Activated T-cell treated with anti-CD3 and anti-CD28 coated beads, Interleukin-2, amount 50 U/mL, for 24 hours (primary cell): ENCODE results near the gene PQBP1.
"Not testable (repeated sequence)": the region's sequence is repeated elsewhere in the genome, so short reads cannot be mapped to it uniquely, and the experiment has no call there.

Experiments used
- DNase-seq: peaks from one replicate; pipeline ENCODE4 v3.0.0-alpha.2; 2020
- H3K27ac Mint-ChIP-seq: 2 replicates; pipeline ENCODE4 v1.8.0; 2020; ENCODE audit warnings: mild to moderate bottlenecking, mixed read lengths
- H3K27me3 Mint-ChIP-seq: 2 replicates; pipeline ENCODE4 v1.8.0; 2020; ENCODE audit warnings: mixed read lengths
- H3K36me3 Mint-ChIP-seq: 2 replicates; pipeline ENCODE4 v1.8.0; 2020; ENCODE audit warnings: low read depth, mixed read lengths
- H3K4me1 Mint-ChIP-seq: 2 replicates; pipeline ENCODE4 v1.8.0; 2020; ENCODE audit warnings: low read depth, mixed read lengths
- H3K4me3 Mint-ChIP-seq: 2 replicates; pipeline ENCODE4 v1.8.0; 2020; ENCODE audit warnings: mild to moderate bottlenecking, moderate library complexity, mixed read lengths
- H3K9me3 Mint-ChIP-seq: 2 replicates; pipeline ENCODE4 v1.8.0; 2020; ENCODE audit warnings: mixed read lengths

The PQBP1 gene

GRCh38 chrX:48897625-48898306 is at the start of gene PQBP1, which contains the start of gene TIMM17B:
Gene PQBP1, plus strand, starts transcription at chrX:48897930. Its CDS starts 580 bp downstream, at chrX:48898510.
Gene TIMM17B, minus strand, starts transcription at chrX:48897768. Its CDS starts 19 bp downstream, at chrX:48897749.
- DNase-seq, result peak; percentile 87
- H3K4me3 Mint-ChIP-seq, result peak within 1 kb of the TSS; percentile 82
- H3K27me3 Mint-ChIP-seq, result peaks cover 16% of the 10 kb centered on the region
- peaks cover 23% of the 10 kb centered on the region for H3K4me1 Mint-ChIP-seq
- no peaks in the 10 kb centered on the region for H3K9me3 Mint-ChIP-seq
- peaks cover 65% of the 10 kb centered on the region for H3K36me3 Mint-ChIP-seq
- H3K27ac Mint-ChIP-seq, result peak within 1 kb of the TSS; percentile 93

GRCh38 chrX:48848847-48849246 is 48.9 kb upstream of the PQBP1 start:
- Mint-ChIP-seq H3K27me3 (peaks cover 42% of the 10 kb centered on the region), H3K4me1 (peaks cover 7% of the 10 kb centered on the region), H3K36me3 (no peaks in the 10 kb centered on the region), H3K27ac (no peak overlapping the region), H3K4me3 (no peak overlapping the region), H3K9me3 (no peaks in the 10 kb centered on the region)
- DNase-seq, result no peak

- no peak overlapping the region for H3K4me3 Mint-ChIP-seq
- peaks cover 9% of the 10 kb centered on the region for H3K4me1 Mint-ChIP-seq
- no peaks in the 10 kb centered on the region for H3K9me3 Mint-ChIP-seq
- peaks cover 56% of the 10 kb centered on the region for H3K27me3 Mint-ChIP-seq
- no peaks in the 10 kb centered on the region for H3K36me3 Mint-ChIP-seq
- no peak for DNase-seq
- no peak overlapping the region for H3K27ac Mint-ChIP-seq
Measured at GRCh38 chrX:48852857-48853256, 44.9 kb upstream of the PQBP1 start.

GRCh38 chrX:48853494-48853893 is 44.2 kb upstream of the PQBP1 start:
- not testable (repeated sequence) for H3K9me3 Mint-ChIP-seq, H3K27ac Mint-ChIP-seq, DNase-seq, H3K4me1 Mint-ChIP-seq, H3K36me3 Mint-ChIP-seq, H3K4me3 Mint-ChIP-seq
- peaks cover 59% of the 10 kb centered on the region for H3K27me3 Mint-ChIP-seq

- H3K36me3 Mint-ChIP-seq, H3K9me3 Mint-ChIP-seq, H3K27ac Mint-ChIP-seq, H3K4me1 Mint-ChIP-seq, H3K4me3 Mint-ChIP-seq, DNase-seq: not testable (repeated sequence)
- H3K27me3 Mint-ChIP-seq, result peaks cover 59% of the 10 kb centered on the region
Measured at GRCh38 chrX:48854121-48854804, 43.5 kb upstream of the PQBP1 start.

- H3K36me3 Mint-ChIP-seq, result no peaks in the 10 kb centered on the region
- H3K27ac Mint-ChIP-seq, result no peak overlapping the region
- H3K9me3 Mint-ChIP-seq, result no peaks in the 10 kb centered on the region
- DNase-seq, result no peak
- H3K27me3 Mint-ChIP-seq, result peaks cover 62% of the 10 kb centered on the region
- H3K4me3 Mint-ChIP-seq, result no peak overlapping the region
- H3K4me1 Mint-ChIP-seq, result peaks cover 1% of the 10 kb centered on the region
Measured at GRCh38 chrX:48854898-48855297, 42.8 kb upstream of the PQBP1 start.

- DNase-seq, result no peak
- Mint-ChIP-seq H3K9me3 (no peaks in the 10 kb centered on the region), H3K36me3 (no peaks in the 10 kb centered on the region), H3K27ac (no peak overlapping the region), H3K4me1 (no peaks in the 10 kb centered on the region), H3K4me3 (no peak overlapping the region), H3K27me3 (peaks cover 68% of the 10 kb centered on the region)
Measured at GRCh38 chrX:48864210-48864609, 33.5 kb upstream of the PQBP1 start.

GRCh38 chrX:48872017-48872416 is 25.7 kb upstream of the PQBP1 start:
- H3K4me3 Mint-ChIP-seq, H3K36me3 Mint-ChIP-seq, DNase-seq, H3K4me1 Mint-ChIP-seq, H3K27ac Mint-ChIP-seq, H3K9me3 Mint-ChIP-seq: not testable (repeated sequence)
- H3K27me3 Mint-ChIP-seq, result peaks cover 52% of the 10 kb centered on the region

- H3K9me3 Mint-ChIP-seq, H3K36me3 Mint-ChIP-seq, DNase-seq, H3K4me1 Mint-ChIP-seq, H3K4me3 Mint-ChIP-seq, H3K27ac Mint-ChIP-seq: not testable (repeated sequence)
- H3K27me3 Mint-ChIP-seq, result peaks cover 31% of the 10 kb centered on the region
Measured at GRCh38 chrX:48876944-48877343, 20.8 kb upstream of the PQBP1 start.

- no peaks in the 10 kb centered on the region for H3K36me3 Mint-ChIP-seq
- H3K4me3 Mint-ChIP-seq, result no peak overlapping the region
- no peaks in the 10 kb centered on the region for H3K9me3 Mint-ChIP-seq
- H3K27me3 Mint-ChIP-seq, result peaks cover 9% of the 10 kb centered on the region
- no peaks in the 10 kb centered on the region for H3K4me1 Mint-ChIP-seq
- no peak for DNase-seq
- no peak overlapping the region for H3K27ac Mint-ChIP-seq
Measured at GRCh38 chrX:48883729-48884128, 14.0 kb upstream of the PQBP1 start.

GRCh38 chrX:48886586-48886985 is 11.1 kb upstream of the PQBP1 start:
- H3K4me1 Mint-ChIP-seq, H3K27ac Mint-ChIP-seq, H3K4me3 Mint-ChIP-seq, DNase-seq, H3K36me3 Mint-ChIP-seq, H3K9me3 Mint-ChIP-seq: not testable (repeated sequence)
- peaks cover 13% of the 10 kb centered on the region for H3K27me3 Mint-ChIP-seq

- peaks cover 17% of the 10 kb centered on the region for H3K4me1 Mint-ChIP-seq
- no peak for DNase-seq
- H3K36me3 Mint-ChIP-seq, result peaks cover 22% of the 10 kb centered on the region
- H3K4me3 Mint-ChIP-seq, result peak overlapping the region; percentile 74
- H3K27ac Mint-ChIP-seq, result peak overlapping the region; percentile 69
- H3K9me3 Mint-ChIP-seq, result no peaks in the 10 kb centered on the region
- peaks cover 21% of the 10 kb centered on the region for H3K27me3 Mint-ChIP-seq
Measured at GRCh38 chrX:48890296-48890925, 7.3 kb upstream of the PQBP1 start.

- H3K27ac Mint-ChIP-seq, result peak overlapping the region; percentile 69
- DNase-seq, result no peak
- peak overlapping the region; percentile 74 for H3K4me3 Mint-ChIP-seq
- peaks cover 21% of the 10 kb centered on the region for H3K27me3 Mint-ChIP-seq
- peaks cover 24% of the 10 kb centered on the region for H3K36me3 Mint-ChIP-seq
- no peaks in the 10 kb centered on the region for H3K9me3 Mint-ChIP-seq
- peaks cover 19% of the 10 kb centered on the region for H3K4me1 Mint-ChIP-seq
Measured at GRCh38 chrX:48890934-48891401, 6.8 kb upstream of the PQBP1 start.

GRCh38 chrX:48891402-48892288 is 6.1 kb upstream of the PQBP1 start:
- peaks cover 27% of the 10 kb centered on the region for H3K36me3 Mint-ChIP-seq
- peak; percentile 83 for DNase-seq
- peak overlapping the region; percentile 74 for H3K4me3 Mint-ChIP-seq
- H3K27ac Mint-ChIP-seq, result peak overlapping the region; percentile 87
- peaks cover 21% of the 10 kb centered on the region for H3K27me3 Mint-ChIP-seq
- H3K9me3 Mint-ChIP-seq, result no peaks in the 10 kb centered on the region
- peaks cover 23% of the 10 kb centered on the region for H3K4me1 Mint-ChIP-seq
